Measurements from ENCODE around the gene MOK. TPM values are rescaled to one million over a fixed set of nuclear protein-coding genes. Genes with fewer than 3 reads are reported as not detected.

MOK gene
- total and polyA plus RNA-seq, 2 donors: 2.9 to 9.0 TPM

DNA sequence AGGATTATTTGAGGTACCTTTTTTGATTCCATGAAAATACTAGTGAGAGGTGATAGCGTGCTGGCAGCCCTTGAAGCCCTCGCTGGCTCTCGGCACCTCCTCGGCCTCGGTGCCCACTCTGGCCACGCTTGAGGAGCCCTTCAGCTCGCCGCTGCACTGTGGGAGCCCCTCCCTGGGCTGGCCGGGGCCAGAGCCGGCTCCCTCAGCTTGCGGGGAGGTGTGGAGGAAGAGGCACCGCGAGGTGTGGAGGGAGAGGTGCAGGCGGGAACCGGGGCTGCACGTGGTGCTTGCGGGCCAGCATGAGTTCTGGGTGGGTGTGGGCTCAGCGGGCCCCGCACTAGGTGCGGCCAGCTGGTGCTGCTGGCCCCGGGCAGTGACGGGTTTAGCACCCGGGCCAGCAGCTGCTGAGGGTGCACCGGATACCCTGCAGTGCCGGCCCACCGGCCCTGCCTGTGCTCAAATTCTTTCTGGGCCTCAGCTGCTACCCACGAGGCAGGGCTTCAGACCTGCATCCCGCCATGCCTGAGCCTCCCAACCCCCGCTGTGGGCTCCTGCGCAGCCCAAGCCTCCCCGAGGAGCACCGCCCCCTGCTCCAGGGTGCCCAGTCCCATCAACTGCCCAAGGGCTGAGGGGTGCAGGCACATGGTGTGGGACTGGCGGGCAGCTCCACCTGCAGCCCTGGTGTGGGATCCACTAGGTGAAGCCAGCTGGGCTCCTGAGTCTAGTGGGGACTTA, 7.4 kb downstream of the MOK start:
- Histone ChIP-seq H3K36me3 (ENCODE audit: control insufficient read depth in 2 of 2, insufficient read depth in 2 of 2, low read length in 1 of 2) (no peaks in the 10 kb centered on the region), H3K27me3 (ENCODE audit: control insufficient read depth in 2 of 2, insufficient read depth in 1 of 2, low read length in 1 of 2) (no peaks in the 10 kb centered on the region), H3K9me3 (ENCODE audit: control insufficient read depth in 2 of 2, insufficient read depth in 1 of 2, low read length in 1 of 2) (no peaks in the 10 kb centered on the region), H3K4me3 (ENCODE audit: low read length in 2 of 2) (no peak overlapping the region), H3K27ac (ENCODE audit: low read depth in 1 of 2, low read length in 1 of 2) (no peak overlapping the region), H3K4me1 (ENCODE audit: control insufficient read depth in 2 of 2, insufficient read depth in 2 of 2, low read length in 2 of 2) (no peaks in the 10 kb centered on the region)
- no peak for DNase-seq (ENCODE audit: low read depth in 6 of 9, low spot score in 9 of 9)
- 94% methylated on average over 33 of the region's 33 CpGs for WGBS

DNA sequence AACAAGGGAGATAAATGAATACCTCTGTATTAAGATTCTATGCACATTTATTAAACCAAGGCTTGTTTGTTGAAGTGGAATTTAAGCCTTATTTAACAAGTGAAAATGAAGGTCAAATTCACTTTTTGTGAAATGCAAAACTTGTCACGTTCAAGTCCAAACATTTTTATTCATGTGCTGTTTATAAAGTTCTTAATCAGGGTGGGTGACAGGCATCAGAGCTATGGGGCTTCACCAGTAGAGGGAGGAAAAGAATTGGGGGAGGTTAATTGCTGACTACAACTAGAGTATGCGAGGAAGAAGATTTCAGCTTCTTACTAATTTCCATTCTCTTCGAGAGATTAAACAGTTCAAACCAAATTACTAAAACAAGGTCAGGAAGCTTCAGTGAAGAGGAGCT, 9.7 kb downstream of the MOK start:
- no peaks in the 10 kb centered on the region for H3K27me3 ChIP-seq (ENCODE audit: control insufficient read depth in 2 of 2, insufficient read depth in 1 of 2, low read length in 1 of 2)
- H3K9me3 ChIP-seq (ENCODE audit: control insufficient read depth in 2 of 2, insufficient read depth in 1 of 2, low read length in 1 of 2): no peaks in the 10 kb centered on the region
- WGBS: 84% methylated on average over 3 of the region's 3 CpGs
- no peak overlapping the region for H3K27ac ChIP-seq (ENCODE audit: low read depth in 1 of 2, low read length in 1 of 2)
- no peaks in the 10 kb centered on the region for H3K36me3 ChIP-seq (ENCODE audit: control insufficient read depth in 2 of 2, insufficient read depth in 2 of 2, low read length in 1 of 2)
- H3K4me1 ChIP-seq (ENCODE audit: control insufficient read depth in 2 of 2, insufficient read depth in 2 of 2, low read length in 2 of 2): no peaks in the 10 kb centered on the region
- DNase-seq (ENCODE audit: low read depth in 6 of 9, low spot score in 9 of 9): no peak
- no peak overlapping the region for H3K4me3 ChIP-seq (ENCODE audit: low read length in 2 of 2)

DNA sequence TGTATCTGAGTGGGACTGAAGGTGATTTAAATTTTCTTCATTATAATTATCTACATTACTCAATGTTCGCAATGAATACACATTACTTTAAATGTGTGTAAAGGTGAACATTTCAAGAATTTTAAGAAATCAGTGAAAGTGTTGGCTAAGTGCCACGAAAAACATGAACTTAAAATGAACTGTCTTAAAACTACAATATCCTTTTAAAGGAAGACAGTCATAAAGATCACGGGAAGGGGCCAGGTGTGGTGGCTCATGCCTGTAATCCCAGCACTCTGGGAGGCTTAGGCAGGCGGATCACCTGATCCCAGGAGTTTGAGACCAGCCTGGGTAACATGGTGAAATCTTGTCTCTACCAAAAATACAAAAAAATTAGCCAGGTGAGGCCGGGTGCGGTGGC, 11.2 kb downstream of the MOK start:
- H3K4me1 ChIP-seq (ENCODE audit: control insufficient read depth in 2 of 2, insufficient read depth in 2 of 2, low read length in 2 of 2): no peaks in the 10 kb centered on the region
- H3K27ac ChIP-seq (ENCODE audit: low read depth in 1 of 2, low read length in 1 of 2): no peak overlapping the region
- no peak overlapping the region for H3K4me3 ChIP-seq (ENCODE audit: low read length in 2 of 2)
- H3K27me3 ChIP-seq (ENCODE audit: control insufficient read depth in 2 of 2, insufficient read depth in 1 of 2, low read length in 1 of 2): no peaks in the 10 kb centered on the region
- WGBS: 95% methylated on average over 6 of the region's 6 CpGs
- no peak for DNase-seq (ENCODE audit: low read depth in 6 of 9, low spot score in 9 of 9)
- no peaks in the 10 kb centered on the region for H3K9me3 ChIP-seq (ENCODE audit: control insufficient read depth in 2 of 2, insufficient read depth in 1 of 2, low read length in 1 of 2)
- H3K36me3 ChIP-seq (ENCODE audit: control insufficient read depth in 2 of 2, insufficient read depth in 2 of 2, low read length in 1 of 2): no peaks in the 10 kb centered on the region

DNA sequence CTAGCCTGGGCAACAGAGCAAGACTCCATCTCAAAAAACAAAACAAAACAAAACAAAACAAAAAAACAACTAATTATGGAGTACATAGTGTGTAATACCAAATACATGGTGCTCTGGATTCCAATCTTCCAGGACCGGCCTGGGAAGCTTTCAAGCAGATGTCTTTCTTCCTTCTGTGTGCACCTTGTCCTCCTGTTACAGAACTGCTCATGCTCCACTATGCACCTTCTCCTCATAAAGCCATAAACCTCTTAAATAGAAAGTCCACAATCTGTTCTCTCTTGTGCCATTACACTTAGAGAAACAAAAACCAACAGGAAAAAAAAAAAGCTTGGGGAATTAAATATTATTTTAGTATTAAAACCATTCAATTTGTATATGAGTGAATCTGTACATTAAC, 12.5 kb downstream of the MOK start:
- H3K27ac ChIP-seq (ENCODE audit: low read depth in 1 of 2, low read length in 1 of 2): no peak overlapping the region
- no peak for DNase-seq (ENCODE audit: low read depth in 6 of 9, low spot score in 9 of 9)
- H3K4me1 ChIP-seq (ENCODE audit: control insufficient read depth in 2 of 2, insufficient read depth in 2 of 2, low read length in 2 of 2): no peaks in the 10 kb centered on the region
- WGBS: 96% methylated on average over 1 of the region's 1 CpG
- no peaks in the 10 kb centered on the region for H3K36me3 ChIP-seq (ENCODE audit: control insufficient read depth in 2 of 2, insufficient read depth in 2 of 2, low read length in 1 of 2)
- H3K27me3 ChIP-seq (ENCODE audit: control insufficient read depth in 2 of 2, insufficient read depth in 1 of 2, low read length in 1 of 2): no peaks in the 10 kb centered on the region
- no peak overlapping the region for H3K4me3 ChIP-seq (ENCODE audit: low read length in 2 of 2)
- H3K9me3 ChIP-seq (ENCODE audit: control insufficient read depth in 2 of 2, insufficient read depth in 1 of 2, low read length in 1 of 2): no peaks in the 10 kb centered on the region

DNA sequence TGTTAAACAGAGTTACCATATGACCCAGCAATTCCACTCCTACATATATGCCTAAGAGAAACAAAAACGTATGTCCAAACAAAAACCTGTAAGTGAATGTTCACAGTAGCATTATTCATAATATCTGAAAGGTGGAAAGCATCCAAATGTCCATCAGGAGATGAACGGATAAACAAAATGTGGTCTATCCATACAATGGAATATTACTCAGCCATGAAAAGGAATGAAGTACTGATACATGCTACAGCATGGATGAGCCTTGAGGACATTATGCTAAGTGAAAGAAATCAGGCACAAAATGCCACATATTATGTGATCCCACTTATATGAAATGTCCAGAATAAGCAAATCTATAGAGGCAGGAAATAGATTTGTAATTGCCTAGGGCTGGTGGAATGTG, 16.8 kb downstream of the MOK start:
- no peak for DNase-seq (ENCODE audit: low read depth in 6 of 9, low spot score in 9 of 9)
- Histone ChIP-seq H3K4me1 (ENCODE audit: control insufficient read depth in 2 of 2, insufficient read depth in 2 of 2, low read length in 2 of 2) (no peaks in the 10 kb centered on the region), H3K27me3 (ENCODE audit: control insufficient read depth in 2 of 2, insufficient read depth in 1 of 2, low read length in 1 of 2) (no peaks in the 10 kb centered on the region), H3K27ac (ENCODE audit: low read depth in 1 of 2, low read length in 1 of 2) (no peak overlapping the region), H3K36me3 (ENCODE audit: control insufficient read depth in 2 of 2, insufficient read depth in 2 of 2, low read length in 1 of 2) (no peaks in the 10 kb centered on the region), H3K9me3 (ENCODE audit: control insufficient read depth in 2 of 2, insufficient read depth in 1 of 2, low read length in 1 of 2) (no peaks in the 10 kb centered on the region), H3K4me3 (ENCODE audit: low read length in 2 of 2) (no peak overlapping the region)
- over 99% methylated on average over 2 of the region's 2 CpGs for WGBS

DNA sequence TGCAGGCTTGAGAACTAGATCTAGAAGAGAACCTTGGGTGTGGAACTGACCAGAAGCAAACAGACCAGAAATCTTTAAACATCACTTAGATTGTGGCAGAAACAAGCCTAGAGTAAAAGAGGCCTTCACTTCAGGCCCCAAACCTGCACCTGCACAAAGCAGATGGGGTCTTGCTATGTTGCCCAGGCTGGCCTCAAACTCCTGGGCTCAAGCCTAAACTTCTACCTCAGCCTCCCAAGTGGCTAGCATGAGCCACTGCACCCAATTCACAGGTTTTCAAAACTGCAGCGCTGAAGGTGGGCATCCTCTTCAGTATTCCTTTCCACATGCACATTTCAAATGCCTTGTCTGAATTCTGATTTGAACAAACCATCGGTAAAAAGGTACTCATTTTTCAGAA, 19.9 kb downstream of the MOK start:
- H3K27me3 ChIP-seq (ENCODE audit: control insufficient read depth in 2 of 2, insufficient read depth in 1 of 2, low read length in 1 of 2): no peaks in the 10 kb centered on the region
- H3K4me1 ChIP-seq (ENCODE audit: control insufficient read depth in 2 of 2, insufficient read depth in 2 of 2, low read length in 2 of 2): no peaks in the 10 kb centered on the region
- no peak overlapping the region for H3K27ac ChIP-seq (ENCODE audit: low read depth in 1 of 2, low read length in 1 of 2)
- 75% methylated on average over 2 of the region's 2 CpGs for WGBS
- no peak for DNase-seq (ENCODE audit: low read depth in 6 of 9, low spot score in 9 of 9)
- H3K36me3 ChIP-seq (ENCODE audit: control insufficient read depth in 2 of 2, insufficient read depth in 2 of 2, low read length in 1 of 2): no peaks in the 10 kb centered on the region
- no peaks in the 10 kb centered on the region for H3K9me3 ChIP-seq (ENCODE audit: control insufficient read depth in 2 of 2, insufficient read depth in 1 of 2, low read length in 1 of 2)
- H3K4me3 ChIP-seq (ENCODE audit: low read length in 2 of 2): no peak overlapping the region

DNA sequence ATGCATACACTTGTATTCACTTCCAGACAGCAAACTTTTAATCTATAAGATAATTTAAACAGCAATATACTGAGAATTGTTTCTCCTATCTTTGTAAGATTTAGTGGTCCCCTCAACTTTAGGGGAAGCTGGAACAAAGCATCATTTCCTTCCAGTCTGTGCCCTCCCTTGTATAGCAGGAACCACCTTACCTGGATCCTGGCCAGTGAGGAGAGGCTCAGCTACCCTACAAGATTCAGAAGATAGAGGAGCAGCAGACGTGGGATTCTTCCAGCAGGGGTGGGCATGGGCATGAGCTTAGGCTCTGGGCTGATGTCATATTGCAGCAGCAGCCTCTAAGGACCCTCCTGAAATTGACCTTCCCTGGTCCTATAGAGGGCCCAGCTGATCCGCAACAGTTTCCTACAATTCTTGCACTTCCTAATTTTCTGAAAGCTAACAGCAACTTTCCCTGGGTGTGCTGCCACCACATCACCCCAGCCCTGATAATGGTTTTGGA, 21.3 kb downstream of the MOK start:
- no peak overlapping the region for H3K27ac ChIP-seq (ENCODE audit: low read depth in 1 of 2, low read length in 1 of 2)
- DNase-seq (ENCODE audit: low read depth in 6 of 9, low spot score in 9 of 9): no peak
- no peaks in the 10 kb centered on the region for H3K9me3 ChIP-seq (ENCODE audit: control insufficient read depth in 2 of 2, insufficient read depth in 1 of 2, low read length in 1 of 2)
- no peaks in the 10 kb centered on the region for H3K36me3 ChIP-seq (ENCODE audit: control insufficient read depth in 2 of 2, insufficient read depth in 2 of 2, low read length in 1 of 2)
- no peaks in the 10 kb centered on the region for H3K27me3 ChIP-seq (ENCODE audit: control insufficient read depth in 2 of 2, insufficient read depth in 1 of 2, low read length in 1 of 2)
- H3K4me1 ChIP-seq (ENCODE audit: control insufficient read depth in 2 of 2, insufficient read depth in 2 of 2, low read length in 2 of 2): no peaks in the 10 kb centered on the region
- H3K4me3 ChIP-seq (ENCODE audit: low read length in 2 of 2): no peak overlapping the region
- WGBS: 64% methylated on average over 2 of the region's 2 CpGs

DNA sequence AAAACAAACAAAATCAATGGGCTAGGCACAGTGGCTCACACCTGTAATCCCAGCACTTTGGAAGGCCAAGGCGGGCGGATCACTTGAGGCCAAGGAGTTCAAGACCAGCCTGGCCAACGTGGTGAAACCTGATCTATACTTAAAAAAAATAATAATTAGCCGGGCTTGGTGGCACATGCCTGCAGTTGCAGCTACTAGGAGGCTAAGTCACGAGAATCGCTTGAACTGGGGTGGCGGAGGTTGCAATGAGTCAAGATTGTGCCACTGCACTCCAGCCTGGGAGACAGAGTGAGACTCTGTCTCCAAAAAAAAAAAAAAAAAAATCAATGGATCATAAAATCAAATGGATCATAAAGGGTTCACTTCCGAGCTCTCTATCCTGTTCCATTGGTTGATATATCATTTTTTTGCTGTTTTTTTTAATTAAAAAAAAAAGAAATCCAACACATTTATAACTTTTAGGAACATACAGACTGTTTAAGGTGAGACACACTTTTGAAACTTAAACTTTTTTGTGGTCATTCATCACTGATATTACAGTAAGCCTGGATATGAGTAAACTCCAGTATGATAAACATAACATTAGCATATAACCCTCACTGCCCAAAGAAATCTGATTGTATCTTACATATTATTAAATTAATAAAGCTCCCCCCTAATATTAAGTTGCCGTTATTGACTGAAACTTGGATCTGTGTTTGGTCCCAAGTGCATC, 22.1 kb downstream of the MOK start:
- Histone ChIP-seq H3K9me3 (ENCODE audit: control insufficient read depth in 2 of 2, insufficient read depth in 1 of 2, low read length in 1 of 2) (no peaks in the 10 kb centered on the region), H3K36me3 (ENCODE audit: control insufficient read depth in 2 of 2, insufficient read depth in 2 of 2, low read length in 1 of 2) (no peaks in the 10 kb centered on the region), H3K27me3 (ENCODE audit: control insufficient read depth in 2 of 2, insufficient read depth in 1 of 2, low read length in 1 of 2) (no peaks in the 10 kb centered on the region), H3K27ac (ENCODE audit: low read depth in 1 of 2, low read length in 1 of 2) (no peak overlapping the region), H3K4me3 (ENCODE audit: low read length in 2 of 2) (no peak overlapping the region), H3K4me1 (ENCODE audit: control insufficient read depth in 2 of 2, insufficient read depth in 2 of 2, low read length in 2 of 2) (no peaks in the 10 kb centered on the region)
- no peak for DNase-seq (ENCODE audit: low read depth in 6 of 9, low spot score in 9 of 9)
- 96% methylated on average over 9 of the region's 9 CpGs for WGBS

DNA sequence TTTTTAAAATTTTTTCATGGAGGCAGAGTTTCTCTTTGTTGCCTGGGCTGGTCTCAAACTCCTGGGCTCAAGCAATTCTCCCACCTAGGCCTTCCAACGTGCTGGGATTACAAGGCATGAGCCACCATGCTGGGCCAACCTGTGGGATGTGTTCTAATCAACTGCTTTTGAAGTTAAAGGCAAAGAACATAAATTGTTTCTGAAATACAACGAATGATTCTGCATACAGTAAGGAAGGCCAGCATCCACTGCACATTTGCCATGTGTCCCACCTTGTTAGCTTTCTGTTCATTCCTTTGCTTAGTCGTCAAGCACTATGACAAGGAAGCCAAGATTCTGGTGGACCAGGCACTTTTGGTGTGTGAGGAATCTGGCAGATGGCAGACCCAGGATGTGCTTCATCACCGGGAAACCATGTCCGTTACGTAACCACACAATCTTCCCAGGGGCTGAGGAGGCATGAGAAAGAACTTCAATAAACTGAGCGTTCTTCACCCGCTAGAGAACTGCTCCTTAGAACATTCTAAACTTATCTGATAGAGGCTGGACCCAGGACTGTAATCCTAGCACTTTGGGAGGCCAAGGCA, 24.5 kb downstream of the MOK start:
- Histone ChIP-seq H3K36me3 (ENCODE audit: control insufficient read depth in 2 of 2, insufficient read depth in 2 of 2, low read length in 1 of 2) (no peaks in the 10 kb centered on the region), H3K27me3 (ENCODE audit: control insufficient read depth in 2 of 2, insufficient read depth in 1 of 2, low read length in 1 of 2) (no peaks in the 10 kb centered on the region), H3K9me3 (ENCODE audit: control insufficient read depth in 2 of 2, insufficient read depth in 1 of 2, low read length in 1 of 2) (no peaks in the 10 kb centered on the region), H3K4me3 (ENCODE audit: low read length in 2 of 2) (no peak overlapping the region), H3K27ac (ENCODE audit: low read depth in 1 of 2, low read length in 1 of 2) (no peak overlapping the region), H3K4me1 (ENCODE audit: control insufficient read depth in 2 of 2, insufficient read depth in 2 of 2, low read length in 2 of 2) (no peaks in the 10 kb centered on the region)
- 96% methylated on average over 8 of the region's 8 CpGs for WGBS
- DNase-seq (ENCODE audit: low read depth in 6 of 9, low spot score in 9 of 9): no peak
